Measurements from ENCODE around the gene NFIA. TPM values are rescaled to one million over a fixed set of nuclear protein-coding genes. Genes with fewer than 3 reads are reported as not detected.

Gene NFIA
- total and polyA plus RNA-seq, 2 of the 13 experiments (the other 11 are each of a cell fraction or from before 2014, with no cell fraction given), result 14.7 to 28.5 TPM

DNA sequence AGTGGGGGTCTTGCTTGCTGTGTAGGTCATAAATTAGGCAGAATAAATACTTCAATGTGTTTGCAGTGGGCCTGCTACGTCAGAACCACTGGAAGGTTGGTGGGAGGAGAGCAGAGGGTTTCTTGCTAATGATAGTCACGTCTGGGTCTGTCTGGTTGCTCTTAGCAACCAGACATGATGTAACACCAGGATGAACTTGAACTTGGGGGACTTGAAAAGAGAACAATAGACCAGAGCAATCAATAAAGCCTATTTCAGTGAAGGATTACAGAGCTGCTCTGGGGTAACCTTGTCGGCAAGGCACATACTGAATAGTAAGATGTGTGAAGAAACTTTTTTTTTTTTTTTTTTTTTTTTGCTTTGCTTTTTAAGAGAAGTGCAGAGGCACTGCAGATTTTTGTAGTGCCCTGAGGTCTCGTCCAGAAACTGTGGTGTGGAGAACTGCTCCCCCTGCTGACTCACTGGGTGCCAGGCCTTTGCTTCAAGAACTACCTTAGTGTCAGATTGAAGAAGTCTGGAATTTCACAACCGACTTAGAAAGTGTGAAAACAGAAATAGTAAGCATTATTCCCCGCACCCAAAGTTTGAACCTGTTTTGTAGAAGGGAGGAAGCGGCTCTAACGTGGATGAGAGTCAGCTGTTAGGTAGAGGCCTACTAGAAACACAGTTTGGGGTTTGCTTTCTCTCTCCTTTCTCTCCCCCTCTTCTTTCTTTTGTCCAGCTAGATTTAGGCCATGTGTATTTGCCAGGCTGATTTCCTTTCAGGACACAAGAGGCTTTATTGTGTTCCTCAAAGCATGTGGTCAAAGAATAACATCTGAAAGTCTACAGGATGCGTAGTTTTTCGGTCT lies 371.0 kb downstream of the NFIA start (continued):
- TF ChIP-seq, protein P1, sequence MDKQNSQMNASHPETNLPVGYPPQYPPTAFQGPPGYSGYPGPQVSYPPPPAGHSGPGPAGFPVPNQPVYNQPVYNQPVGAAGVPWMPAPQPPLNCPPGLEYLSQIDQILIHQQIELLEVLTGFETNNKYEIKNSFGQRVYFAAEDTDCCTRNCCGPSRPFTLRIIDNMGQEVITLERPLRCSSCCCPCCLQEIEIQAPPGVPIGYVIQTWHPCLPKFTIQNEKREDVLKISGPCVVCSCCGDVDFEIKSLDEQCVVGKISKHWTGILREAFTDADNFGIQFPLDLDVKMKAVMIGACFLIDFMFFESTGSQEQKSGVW (CRISPR knock-in tag; IDR thresholded peaks at IDR 0.05; ENCODE audit: borderline replicate concordance), result no peak
- TF ChIP-seq FOXJ3 (CRISPR knock-in tag; IDR thresholded peaks at IDR 0.05; ENCODE audit: borderline replicate concordance), result peak; percentile 56; the same call in 1 of the 2 replicates
- TF ChIP-seq, protein P2, sequence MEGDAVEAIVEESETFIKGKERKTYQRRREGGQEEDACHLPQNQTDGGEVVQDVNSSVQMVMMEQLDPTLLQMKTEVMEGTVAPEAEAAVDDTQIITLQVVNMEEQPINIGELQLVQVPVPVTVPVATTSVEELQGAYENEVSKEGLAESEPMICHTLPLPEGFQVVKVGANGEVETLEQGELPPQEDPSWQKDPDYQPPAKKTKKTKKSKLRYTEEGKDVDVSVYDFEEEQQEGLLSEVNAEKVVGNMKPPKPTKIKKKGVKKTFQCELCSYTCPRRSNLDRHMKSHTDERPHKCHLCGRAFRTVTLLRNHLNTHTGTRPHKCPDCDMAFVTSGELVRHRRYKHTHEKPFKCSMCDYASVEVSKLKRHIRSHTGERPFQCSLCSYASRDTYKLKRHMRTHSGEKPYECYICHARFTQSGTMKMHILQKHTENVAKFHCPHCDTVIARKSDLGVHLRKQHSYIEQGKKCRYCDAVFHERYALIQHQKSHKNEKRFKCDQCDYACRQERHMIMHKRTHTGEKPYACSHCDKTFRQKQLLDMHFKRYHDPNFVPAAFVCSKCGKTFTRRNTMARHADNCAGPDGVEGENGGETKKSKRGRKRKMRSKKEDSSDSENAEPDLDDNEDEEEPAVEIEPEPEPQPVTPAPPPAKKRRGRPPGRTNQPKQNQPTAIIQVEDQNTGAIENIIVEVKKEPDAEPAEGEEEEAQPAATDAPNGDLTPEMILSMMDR (CRISPR knock-in tag; IDR thresholded peaks at IDR 0.05), result peak; percentile 73
- TF ChIP-seq, protein P3, sequence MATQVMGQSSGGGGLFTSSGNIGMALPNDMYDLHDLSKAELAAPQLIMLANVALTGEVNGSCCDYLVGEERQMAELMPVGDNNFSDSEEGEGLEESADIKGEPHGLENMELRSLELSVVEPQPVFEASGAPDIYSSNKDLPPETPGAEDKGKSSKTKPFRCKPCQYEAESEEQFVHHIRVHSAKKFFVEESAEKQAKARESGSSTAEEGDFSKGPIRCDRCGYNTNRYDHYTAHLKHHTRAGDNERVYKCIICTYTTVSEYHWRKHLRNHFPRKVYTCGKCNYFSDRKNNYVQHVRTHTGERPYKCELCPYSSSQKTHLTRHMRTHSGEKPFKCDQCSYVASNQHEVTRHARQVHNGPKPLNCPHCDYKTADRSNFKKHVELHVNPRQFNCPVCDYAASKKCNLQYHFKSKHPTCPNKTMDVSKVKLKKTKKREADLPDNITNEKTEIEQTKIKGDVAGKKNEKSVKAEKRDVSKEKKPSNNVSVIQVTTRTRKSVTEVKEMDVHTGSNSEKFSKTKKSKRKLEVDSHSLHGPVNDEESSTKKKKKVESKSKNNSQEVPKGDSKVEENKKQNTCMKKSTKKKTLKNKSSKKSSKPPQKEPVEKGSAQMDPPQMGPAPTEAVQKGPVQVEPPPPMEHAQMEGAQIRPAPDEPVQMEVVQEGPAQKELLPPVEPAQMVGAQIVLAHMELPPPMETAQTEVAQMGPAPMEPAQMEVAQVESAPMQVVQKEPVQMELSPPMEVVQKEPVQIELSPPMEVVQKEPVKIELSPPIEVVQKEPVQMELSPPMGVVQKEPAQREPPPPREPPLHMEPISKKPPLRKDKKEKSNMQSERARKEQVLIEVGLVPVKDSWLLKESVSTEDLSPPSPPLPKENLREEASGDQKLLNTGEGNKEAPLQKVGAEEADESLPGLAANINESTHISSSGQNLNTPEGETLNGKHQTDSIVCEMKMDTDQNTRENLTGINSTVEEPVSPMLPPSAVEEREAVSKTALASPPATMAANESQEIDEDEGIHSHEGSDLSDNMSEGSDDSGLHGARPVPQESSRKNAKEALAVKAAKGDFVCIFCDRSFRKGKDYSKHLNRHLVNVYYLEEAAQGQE (IDR thresholded peaks at IDR 0.05; ENCODE audit: borderline replicate concordance in 1 of 2, low read depth in 1 of 2, low read length in 2 of 2), result peak in 1 of 2 experiments; percentile 66; a peak in 1 of 4 replicates
- TF ChIP-seq SALL1 (CRISPR knock-in tag; IDR thresholded peaks at IDR 0.05), result peak; percentile 29; the same call in 1 of the 2 replicates
- peak; percentile 82 for TF ChIP-seq GATAD2A (CRISPR knock-in tag; IDR thresholded peaks at IDR 0.05)
- peak in 1 of 2 experiments; percentile 65; a peak in 1 of 4 replicates for TF ChIP-seq KLF16 (CRISPR knock-in tag; IDR thresholded peaks at IDR 0.05)
- TF ChIP-seq NR2F6 (IDR thresholded peaks at IDR 0.05), result peak; percentile 14; the same call in 1 of the 2 replicates
- TF ChIP-seq NR2F6 (CRISPR knock-in tag; IDR thresholded peaks at IDR 0.05), result peak; percentile 47
- 0 out of 2 replicates have a peak, but pooled peaks have one; percentile 33 for TF ChIP-seq ZFP36L1 (CRISPR knock-in tag; IDR thresholded peaks at IDR 0.05)
- TF ChIP-seq HMG20B (CRISPR knock-in tag; conservative IDR thresholded peaks at IDR 0.05), result 0 out of 2 replicates have a peak, but pooled peaks have one; percentile 25
- peak; percentile 42 for TF ChIP-seq FOSL2 (CRISPR knock-in tag; IDR thresholded peaks at IDR 0.05)
- TF ChIP-seq, protein P4, sequence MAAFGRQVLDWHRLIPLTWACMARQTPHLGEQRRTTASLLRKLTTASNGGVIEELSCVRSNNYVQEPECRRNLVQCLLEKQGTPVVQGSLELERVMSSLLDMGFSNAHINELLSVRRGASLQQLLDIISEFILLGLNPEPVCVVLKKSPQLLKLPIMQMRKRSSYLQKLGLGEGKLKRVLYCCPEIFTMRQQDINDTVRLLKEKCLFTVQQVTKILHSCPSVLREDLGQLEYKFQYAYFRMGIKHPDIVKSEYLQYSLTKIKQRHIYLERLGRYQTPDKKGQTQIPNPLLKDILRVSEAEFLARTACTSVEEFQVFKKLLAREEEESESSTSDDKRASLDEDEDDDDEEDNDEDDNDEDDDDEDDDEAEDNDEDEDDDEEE (CRISPR knock-in tag; IDR thresholded peaks at IDR 0.05), result no peak
- peak; percentile 94 for TF ChIP-seq SOX13 (IDR thresholded peaks at IDR 0.05)
- TF ChIP-seq SOX13 (CRISPR knock-in tag; conservative IDR thresholded peaks at IDR 0.05 in 1 of 2, IDR thresholded peaks at IDR 0.05 in 1 of 2), result peak in 1 of 2 experiments; percentile 98; a peak in 2 of 4 replicates
